Head of caudate nucleus (tissue), 42 donors: ENCODE measurements around the gene ATP6V0C.
A peak's percentile ranks its signal among the peaks of the same experiment; 100 is the strongest.
"Not testable (repeated sequence)": the region's sequence is repeated elsewhere in the genome, so short reads cannot be mapped to it uniquely, and the experiment has no call there.

Experiments
- DNase-seq, 42 donors: peaks; one replicate each; pipeline versions ENCODE4 v3.0.0 to v3.0.0-alpha.2; 2020 to 2021; ENCODE audit warnings: mixed read lengths in 7 of 42
- intact Hi-C: fragments of 100-400 bp; cut with DNase I; formaldehyde crosslinking; loops from one replicate; pipeline ENCODE4 v1.15.0; 2022

ATP6V0C gene

DNA sequence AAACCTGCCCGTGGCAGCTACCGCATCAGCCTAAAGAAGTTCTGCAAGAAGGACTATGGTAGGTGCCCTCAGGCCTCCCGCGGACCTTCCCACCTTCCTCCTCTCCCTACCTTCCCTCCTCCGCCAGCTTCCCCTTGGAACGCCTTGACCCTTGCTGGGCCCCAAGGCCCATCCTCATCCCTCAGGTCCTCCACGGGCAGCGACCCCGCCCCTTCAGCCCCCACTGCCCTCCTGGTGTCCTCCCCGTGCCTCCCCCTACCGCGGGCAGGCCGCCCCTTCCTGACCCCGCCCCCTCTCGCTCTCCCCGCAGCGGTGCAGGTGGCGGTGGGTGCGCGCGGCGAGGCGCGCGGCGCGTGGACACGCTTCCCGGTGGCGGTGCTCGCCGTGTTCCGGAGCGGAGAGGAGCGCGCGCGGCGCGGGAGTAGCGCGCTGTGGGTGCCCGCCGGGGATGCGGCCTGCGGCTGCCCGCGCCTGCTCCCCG lies 40.3 kb upstream of the ATP6V0C start:
- DNase-seq: peak in 17 of 42 donors; percentile 36 to 76 (median 58)
- intact Hi-C loops: loop anchor here (10.0 kb wide), 1 partner anchor 49 kb away; the partner anchor contains the start of gene CCNF

DNA sequence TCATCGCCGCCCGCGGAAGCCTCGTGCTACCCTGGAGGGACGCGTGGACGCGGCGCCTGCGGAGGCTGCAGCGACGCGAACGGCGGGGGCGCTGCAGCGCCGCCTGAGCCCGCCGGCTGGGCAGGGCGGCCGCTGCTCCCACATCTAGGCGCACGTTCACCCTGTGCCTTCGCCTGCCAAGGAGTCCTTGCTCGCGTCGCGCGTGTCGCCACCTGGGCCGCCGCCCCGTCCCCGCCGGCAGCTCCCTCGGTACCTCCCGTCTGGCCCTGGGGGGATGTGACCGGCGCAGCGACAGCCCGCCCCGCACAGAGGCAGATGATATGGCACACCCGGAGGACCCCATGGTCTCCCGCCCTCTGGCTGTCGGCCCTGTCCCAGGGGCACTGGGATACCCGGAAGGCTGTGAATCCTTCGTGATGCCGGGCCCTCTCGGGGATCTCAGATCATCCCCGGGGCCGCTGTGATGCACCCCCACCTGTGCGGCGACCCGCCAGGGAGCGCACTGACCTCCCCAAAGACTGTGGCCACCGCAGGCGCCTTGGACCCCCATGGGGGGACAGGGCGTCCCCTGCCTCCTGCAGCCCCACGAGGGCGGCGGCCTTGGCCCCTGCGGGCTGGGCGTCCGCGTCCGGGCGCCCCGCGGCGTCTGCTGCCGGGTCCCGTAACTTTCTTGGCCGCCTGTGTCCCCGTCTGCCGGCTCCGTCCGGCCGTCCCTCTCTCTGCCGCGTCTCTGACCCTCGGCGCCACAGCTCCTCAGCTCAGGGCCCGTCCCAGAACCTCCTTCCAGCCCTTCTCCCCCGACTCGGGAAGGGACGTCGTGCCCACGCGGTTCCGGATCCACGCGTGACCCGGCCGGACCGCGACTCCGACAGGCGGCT lies 39.5 kb upstream of the ATP6V0C start:
- intact Hi-C loops: loop anchor here (10.0 kb wide), 1 partner anchor 49 kb away; the partner anchor contains the start of gene CCNF
- peak in 36 of 42 donors; percentile 41 to 80 (median 64) for DNase-seq

DNA sequence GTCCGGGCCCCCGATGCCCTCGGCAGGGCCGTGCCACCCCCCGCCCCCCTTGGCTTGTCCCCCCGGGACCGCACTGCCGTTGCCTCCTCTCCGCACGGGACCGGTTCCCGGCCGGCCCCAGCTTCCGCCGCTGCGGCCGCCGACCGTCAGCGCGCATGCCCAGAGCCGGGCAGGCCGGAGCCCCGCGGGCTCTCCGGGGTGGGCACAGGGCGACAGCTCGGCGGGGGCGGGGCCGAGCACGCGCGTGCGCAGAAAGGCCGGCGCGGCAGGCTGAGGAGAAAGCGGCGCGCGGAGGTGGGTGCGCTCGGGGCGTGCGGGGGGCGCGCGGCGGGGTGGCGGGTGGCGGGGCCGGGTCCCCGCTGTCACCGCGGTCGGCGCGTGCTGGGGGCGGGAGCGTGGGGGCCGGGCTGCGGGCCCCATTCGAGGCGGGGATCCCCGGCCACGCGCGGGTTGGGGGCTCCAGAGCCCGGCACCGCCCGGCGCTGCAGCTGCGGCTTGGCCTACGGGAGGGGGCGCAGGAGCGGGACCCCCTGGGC lies 38.8 kb upstream of the ATP6V0C start, which contains the start of gene TBC1D24:
Gene TBC1D24, plus strand, starts transcription at position 251 of the 536 bp plus-strand sequence. CDS start 21,022 bp downstream, outside the sequence.
- intact Hi-C loops: loop anchor here (10.0 kb wide), 1 partner anchor 50 kb away; the partner anchor contains the start of gene CCNF
- DNase-seq: peak; percentile 46 to 94 (median 88)

DNA sequence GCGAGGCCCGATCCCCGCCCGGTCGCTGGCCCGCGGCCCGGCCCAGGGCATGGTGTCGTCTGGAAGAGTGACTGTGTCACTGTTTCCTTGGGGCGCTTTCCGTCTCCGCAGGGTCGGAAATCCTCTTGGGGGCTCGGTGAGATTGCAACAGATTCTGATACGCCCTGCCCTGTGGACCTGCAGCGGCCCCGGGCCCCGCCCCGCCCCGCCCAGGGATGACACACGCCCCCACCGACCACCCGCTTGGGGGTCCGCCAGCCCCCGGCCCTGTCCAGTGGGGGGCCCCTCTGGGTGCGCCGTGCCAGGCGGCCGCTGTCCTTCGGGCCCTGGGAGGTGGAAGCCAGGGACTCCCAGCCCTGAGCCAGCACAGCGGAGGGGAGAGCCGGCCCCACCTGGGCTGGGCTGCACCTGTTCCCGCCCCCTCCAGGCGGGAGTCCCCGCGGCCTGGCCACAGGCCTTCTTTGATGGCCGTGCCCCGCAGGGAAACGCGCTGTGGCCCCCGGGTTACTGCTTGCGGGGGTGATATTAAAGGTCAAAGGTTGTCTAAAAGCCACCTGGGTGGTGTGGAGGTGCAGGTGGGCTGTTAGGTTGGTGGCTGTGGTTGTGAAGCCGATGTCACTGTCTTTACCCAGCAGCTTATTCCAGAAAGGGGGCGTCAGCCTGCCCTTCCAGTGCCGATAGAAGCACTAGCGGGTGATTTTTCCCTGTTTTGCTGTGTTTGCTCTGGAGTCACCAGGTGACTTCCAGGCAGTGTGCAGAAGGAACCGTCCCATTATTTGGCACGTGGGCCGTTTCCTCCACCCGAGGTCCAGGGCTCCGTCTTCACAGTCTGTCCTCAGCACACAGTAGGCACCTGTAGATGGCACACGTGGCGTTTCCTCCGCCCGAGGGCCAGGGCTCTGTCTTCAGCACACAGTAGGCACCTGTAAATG lies 38.1 kb upstream of the ATP6V0C start:
- intact Hi-C loops: loop anchor here (10.0 kb wide), 1 partner anchor 51 kb away; the partner anchor contains the start of gene CCNF
- peak in 1 of 42 donors; percentile 46 for DNase-seq

DNA sequence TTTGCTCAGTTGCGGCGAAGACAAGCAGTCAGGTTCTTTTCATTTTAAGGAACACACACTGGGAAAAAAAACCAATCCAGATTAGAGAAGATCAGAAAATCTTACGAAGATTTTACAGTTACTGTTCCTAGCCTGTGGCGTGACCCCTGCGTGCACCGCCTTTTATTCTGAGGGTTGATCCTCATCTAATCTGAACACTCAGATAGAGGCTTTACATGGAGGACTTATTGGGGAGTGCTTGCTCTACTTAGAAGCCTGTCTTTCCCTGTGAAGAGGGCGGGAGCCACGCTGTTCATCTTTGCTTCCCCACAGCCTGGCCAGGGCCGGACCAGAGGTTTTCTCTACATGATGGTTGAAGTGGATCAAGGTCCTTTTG lies 37.4 kb upstream of the ATP6V0C start:
- no peak for DNase-seq
- intact Hi-C loops: loop anchor here (10.0 kb wide), 1 partner anchor 52 kb away; the partner anchor contains the start of gene CCNF

DNA sequence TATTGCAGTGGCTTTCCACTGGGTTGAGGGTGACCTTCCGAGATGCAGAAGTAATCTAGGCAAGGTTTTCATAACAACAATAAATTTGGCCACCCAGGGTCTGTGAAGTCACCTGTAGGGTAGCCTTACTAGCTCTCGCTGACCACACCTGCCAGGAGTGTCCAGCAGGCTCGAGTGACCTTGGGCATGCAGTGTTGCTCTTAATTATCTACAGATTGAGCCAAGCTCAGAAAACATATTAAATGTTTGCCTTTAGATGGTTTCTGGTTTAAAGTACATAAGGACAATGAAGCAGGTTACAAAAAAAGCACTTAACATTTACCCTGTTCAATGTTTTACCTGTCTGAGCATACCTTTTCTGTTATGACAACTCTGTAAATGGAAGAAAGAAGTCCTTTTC lies 37.0 kb upstream of the ATP6V0C start:
- intact Hi-C loops: loop anchor here (10.0 kb wide), 1 partner anchor 52 kb away; the partner anchor contains the start of gene CCNF
- DNase-seq: no peak

DNA sequence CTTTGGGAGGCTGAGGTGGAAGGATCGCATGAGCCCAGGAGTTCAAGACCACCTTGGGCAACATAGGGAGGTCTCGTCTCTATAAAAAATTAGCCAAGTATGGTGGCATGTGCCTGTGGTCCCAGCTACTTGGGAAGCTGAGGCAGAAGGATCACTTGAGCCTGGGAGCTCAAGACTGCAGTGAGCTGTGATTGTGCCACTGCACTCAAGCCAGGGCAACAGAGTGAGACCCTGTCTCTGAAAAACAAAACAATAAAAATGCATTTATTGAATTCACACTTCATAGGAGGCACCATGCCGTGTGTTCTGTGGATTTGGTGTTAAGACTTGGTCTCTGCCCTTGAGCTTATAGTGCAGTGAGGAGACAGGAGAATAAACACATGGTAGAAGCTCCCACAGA lies 36.4 kb upstream of the ATP6V0C start:
- DNase-seq: no peak
- intact Hi-C loops: loop anchor here (10.0 kb wide), 1 partner anchor 53 kb away; the partner anchor contains the start of gene CCNF

DNA sequence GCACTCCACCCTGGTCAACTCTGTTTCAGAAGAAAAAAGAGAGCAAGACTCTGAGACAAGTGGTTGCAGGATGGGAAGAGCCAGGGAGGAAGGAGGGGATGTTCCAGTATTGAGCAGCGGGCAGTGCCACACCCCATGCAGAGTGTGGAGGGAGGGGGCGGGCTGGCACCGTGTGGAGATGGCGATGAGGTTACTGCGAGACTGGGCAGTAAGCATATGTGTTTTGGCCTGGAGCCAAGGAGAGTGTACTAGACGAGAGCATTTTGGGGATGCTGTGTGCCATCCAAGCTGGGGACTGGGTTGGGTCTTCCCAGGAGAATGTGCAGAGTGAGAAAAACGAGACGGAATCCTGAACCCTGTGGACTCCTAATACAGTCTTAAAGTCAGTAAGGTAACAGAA lies 35.5 kb upstream of the ATP6V0C start:
- DNase-seq: no peak
- intact Hi-C loops: loop anchor here (10.0 kb wide), 1 partner anchor 53 kb away; the partner anchor contains the start of gene CCNF

DNA sequence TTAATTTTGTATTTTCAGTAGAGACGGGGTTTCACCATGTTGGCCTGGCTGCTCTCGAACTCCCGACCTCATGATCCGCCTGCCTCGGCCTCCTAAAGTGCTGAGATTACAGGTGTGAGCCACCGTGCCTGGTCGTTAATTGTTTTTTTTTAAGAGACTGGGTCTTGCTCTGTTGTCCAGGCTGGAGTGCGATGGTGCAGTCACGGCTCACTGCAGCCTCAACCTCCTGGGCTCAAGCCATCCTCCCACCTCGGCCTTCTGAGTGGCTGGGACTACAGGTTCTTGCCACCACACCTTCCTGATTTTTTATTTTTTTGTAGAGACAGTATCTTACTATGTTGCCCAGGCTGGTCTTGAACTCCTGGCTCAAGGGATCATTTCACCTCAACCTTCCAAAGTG lies 33.8 kb upstream of the ATP6V0C start:
- DNase-seq: not testable (repeated sequence)
- intact Hi-C loops: loop anchor here (10.0 kb wide), 1 partner anchor 55 kb away; the partner anchor contains the start of gene CCNF

DNA sequence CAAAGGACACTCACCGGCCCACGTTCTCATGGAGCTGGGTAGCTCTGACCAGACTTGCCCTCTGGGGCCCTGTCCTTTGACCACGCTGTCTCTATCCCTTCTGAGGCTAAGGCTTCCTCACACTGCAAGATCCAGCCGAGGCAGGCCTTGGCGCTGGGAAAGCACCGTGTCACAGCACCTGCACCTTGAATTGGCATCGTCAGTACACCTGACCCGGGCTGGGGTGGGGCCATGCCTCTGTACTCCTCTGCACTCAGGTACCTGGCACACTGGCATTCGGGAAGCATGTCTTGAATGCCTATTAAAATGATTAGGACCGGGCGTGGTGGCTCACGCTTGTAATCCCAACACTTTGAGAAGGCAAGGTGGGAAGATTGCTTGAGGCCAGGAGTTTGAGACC lies 32.8 kb upstream of the ATP6V0C start:
- intact Hi-C loops: no loop called here
- DNase-seq: no peak

DNA sequence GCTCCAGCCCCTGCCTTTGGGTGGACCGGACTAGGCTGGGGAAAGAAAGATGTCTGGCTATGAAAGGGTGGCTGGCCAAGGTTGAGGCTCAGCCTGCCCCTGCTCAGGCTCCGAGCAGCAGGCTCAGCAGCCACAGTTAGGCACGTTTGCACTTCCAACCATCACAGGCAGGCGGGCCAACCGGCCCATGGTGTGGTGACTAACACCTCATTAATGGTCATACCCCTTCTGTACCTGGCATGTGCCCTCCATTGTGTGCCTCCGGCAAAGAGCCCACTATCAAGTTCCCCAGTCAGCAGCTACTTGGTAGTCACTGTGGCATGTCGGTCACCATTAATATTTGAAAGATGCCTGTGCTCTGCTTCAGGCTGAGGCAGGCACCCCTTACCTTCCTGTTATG lies 32.1 kb upstream of the ATP6V0C start:
- intact Hi-C loops: no loop called here
- no peak for DNase-seq

DNA sequence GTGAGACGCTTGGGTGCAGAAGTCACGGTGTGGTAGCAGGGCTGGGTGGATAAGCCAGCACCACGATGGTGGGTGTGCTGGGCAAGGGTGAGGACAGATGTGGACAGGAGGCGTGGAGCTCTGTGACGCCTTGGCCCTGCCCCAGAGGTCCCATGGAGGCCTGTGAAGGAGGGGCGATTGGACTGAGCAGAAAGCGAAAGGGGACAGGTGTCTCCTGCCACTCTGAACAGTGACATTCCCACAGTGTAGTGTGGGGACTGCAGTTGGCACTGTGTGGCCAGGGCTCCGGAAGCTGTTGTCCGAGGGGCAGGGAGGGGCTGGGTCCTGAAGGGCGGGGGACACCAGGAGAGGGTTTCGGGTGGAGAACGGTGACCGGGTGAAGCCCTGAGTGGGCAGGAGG lies 31.5 kb upstream of the ATP6V0C start:
- no peak for DNase-seq
- intact Hi-C loops: no loop called here

DNA sequence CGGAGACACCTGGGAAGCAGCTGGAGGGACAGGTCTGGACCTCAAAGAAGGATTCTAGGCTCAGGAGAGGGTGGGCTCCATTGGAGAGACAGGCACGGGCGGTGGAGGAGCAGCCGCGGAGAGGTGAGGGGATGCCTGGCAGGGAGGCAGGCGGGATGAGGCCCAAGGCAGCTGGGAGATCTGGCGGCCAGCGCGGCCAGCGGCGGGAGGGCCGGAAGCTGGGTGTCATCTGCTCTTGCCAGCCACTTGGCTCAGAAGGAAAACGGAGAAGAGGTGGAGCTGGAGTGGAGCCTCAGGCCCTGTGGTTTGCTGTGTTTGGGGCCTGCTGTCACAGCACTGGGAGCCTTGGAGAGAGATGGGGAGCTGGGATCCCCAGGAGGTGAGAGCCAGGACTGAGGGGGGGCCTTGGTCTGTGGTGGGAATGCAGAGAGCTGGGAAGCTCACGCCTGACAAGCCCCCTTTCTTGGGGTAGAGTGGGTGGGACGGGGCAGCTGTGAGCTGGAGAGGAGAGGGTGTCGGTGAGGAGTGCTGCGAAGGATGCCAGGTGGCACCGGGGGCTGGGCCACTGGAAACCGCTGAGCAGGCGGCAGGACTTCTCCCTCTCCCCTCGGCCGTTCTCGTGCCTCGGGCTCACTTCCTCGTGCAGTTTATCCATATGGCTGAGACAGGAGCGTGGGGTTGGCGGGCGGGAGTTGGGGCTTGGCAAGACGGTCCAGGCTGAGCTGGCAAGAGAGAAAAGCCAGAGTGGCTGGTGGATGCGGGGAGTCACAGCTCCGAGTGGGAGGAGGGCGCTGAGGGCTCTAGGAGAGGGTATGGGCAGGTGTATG lies 30.8 kb upstream of the ATP6V0C start:
- DNase-seq: peak in 37 of 42 donors; percentile 51 to 87 (median 72)
- intact Hi-C loops: no loop called here

DNA sequence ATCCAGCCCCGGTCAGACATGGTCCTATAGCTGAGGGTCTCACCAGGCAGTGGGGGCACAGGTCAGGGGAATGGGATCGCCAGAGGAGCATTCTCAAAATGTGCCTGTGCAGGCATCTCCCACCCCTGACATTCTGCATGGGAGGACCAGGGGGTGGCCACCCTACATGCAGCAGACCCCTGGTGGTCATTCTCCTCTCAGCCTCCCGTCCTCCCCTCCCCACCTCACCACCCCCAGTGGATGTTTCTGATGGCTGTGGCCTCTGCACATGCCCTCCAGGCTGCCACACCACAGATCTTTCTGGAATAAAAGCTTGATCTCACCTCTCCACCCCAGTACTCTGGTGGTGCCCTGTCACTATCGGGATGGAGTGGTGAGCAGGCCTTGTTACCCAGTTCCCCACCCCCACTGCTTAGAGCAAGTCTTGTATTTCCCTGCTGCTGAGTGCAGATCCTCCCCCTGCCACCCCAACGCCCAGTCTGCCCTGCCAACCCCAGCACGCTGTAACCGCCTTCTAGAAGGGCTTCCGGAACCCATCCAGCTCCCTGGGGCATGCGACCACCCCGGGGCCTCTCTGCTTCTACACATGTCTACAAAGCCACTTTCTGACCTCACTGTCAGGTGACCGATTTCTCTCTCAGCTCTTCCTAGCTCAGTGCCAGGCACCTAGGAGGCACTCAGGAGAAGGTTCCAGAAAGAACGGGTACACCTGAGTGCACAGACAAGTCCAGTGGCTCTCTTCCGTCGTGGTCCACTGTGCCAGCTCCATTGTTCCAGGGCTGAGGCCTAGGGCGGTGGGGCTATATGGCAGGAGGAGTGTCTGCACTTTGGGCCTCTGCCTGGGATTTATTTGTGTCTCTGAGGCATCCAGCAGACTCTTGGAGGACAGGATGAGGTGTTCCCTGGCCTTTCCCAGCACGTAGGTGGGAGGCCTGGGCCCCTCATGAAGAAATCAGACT lies 29.5 kb upstream of the ATP6V0C start:
- DNase-seq: no peak
- intact Hi-C loops: no loop called here

DNA sequence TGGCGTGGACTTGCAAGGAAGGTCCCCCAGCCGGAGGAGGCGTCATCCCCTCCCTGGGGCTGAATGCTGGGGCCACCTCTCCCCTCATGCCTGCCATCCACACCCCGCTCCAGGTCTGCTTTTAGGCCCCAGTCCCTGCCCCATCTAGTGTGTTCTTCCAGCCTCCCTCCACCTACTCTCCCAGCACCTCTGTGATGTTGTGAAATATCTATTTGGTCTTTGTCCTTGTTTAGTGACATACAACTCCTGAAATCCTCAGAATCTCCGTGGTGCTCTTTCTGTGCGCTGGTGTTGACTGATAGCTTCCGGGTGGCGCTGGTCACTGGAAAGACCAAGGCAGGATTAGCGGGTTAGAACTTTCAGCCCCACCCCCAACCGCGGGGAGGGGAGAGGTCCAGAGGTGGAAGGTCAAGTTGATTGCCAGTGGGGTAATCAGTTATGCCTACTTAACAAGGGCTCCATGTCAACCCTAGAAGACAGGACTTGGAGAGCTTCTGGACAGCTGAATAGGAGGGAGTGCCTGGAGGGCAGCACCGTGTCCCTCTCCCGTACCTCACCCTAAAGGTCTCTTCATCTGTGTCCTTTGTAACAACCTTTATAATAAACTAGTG lies 28.7 kb upstream of the ATP6V0C start:
- intact Hi-C loops: no loop called here
- no peak for DNase-seq

DNA sequence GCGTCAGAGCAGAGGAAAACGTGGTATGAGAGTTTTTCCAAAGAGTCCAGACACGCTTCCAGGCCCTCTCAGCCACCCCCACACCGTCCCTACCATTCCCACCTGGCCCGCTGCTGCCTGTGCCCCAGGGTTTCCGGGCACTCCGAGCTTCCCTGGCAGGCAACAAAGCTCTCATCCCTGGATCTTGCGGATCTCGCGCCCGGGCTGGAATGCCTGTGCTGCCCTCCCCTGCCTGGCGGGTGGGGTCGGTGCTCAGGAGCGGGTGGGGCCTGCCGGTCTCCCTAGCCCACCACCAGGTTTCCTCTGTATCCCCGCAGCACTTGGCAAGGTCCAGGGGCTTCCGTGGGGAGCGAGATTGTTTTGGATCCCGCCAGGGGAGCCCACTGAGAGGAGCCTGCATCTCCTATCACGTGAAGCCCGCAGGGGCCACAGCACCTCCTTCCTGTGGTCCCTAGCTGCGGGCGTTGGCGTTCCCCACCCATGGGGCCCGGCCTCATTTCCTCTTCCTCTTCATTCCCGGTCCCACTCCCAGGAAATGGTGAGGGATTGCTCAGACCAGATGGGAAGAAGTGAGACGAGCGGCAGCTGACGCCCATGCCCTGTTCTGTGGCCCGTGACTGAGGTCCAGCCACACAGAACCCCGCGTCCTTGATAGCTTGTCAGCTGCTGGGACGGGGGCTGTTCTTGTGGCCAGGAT lies 27.8 kb upstream of the ATP6V0C start:
- DNase-seq: no peak
- intact Hi-C loops: no loop called here
